A549 (cell line): ENCODE results near the gene PPP6C.

Experiments used
- HOXB5 ChIP-seq: fragments of 250-450 bp; sonication (Bioruptor Pico); IDR thresholded peaks from 2 replicates; pipeline ENCODE4 v1.5.0; 2020; ENCODE audit warnings: mild to moderate bottlenecking, moderate library complexity
- MAZ ChIP-seq: fragments of 150-350 bp; IDR thresholded peaks from 2 replicates; pipeline ENCODE4 v1.6.1; 2014; ENCODE audit warnings: antibody characterized with exemption, low read depth, low read length, borderline replicate concordance

DNA sequence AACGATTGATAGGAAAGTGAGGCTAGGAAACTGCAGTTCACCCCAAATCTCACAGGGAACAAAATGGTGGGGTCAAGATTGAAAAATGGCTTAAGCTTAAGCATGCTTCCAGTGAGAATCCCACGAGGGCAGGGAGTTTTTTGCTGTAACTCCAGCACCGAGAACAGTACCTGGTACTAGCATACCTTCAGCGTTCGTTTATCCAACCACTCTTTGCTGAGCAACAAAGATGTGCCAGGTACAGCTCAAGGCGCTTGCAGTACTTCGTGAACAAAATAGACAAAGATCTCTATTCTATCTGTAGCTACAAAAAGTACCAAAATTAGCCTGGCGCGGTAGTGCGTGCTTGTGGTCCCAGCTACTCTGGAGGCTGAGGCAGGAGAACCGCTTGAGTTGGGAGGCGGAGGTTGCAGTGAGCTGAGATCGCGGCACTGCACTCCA is 778 bp upstream of the PPP6C start:
- no peak for TF ChIP-seq HOXB5
- TF ChIP-seq MAZ: no peak
